GM23338 (cell line): ENCODE measurements around the gene VASN.

ENCODE experiments used
- CREB1 ChIP-seq: fragments of 250-450 bp; sonication (Bioruptor Pico); IDR thresholded peaks from 2 replicates; pipeline ENCODE4 v1.5.0; 2020; ENCODE audit warnings: low read depth, mild to moderate bottlenecking, moderate library complexity
- EZH2 ChIP-seq: fragments of 200-600 bp; sonication (generic); IDR thresholded peaks from one replicate; pipeline ENCODE4 v1.8.0; 2017; ENCODE audit warnings: antibody characterized with exemption, mild to moderate bottlenecking, low read depth; ENCODE audit not compliant: unreplicated experiment
- EZH2phosphoT487 ChIP-seq: fragments of 200-600 bp; sonication (generic); IDR thresholded peaks from one replicate; pipeline ENCODE4 v1.8.1; 2018; ENCODE audit warnings: antibody characterized with exemption; ENCODE audit not compliant: unreplicated experiment
- JUNB ChIP-seq: IDR thresholded peaks from one replicate; pipeline ENCODE4 v1.6.1; 2016; ENCODE audit warnings: antibody characterized with exemption; ENCODE audit not compliant: unreplicated experiment
- POLR2AphosphoS5 ChIP-seq: IDR thresholded peaks from 2 replicates; pipeline ENCODE4 v1.6.1; 2016; ENCODE audit warnings: antibody characterized with exemption, low read depth
- ZNF331 ChIP-seq: fragments of 250-450 bp; sonication (Bioruptor Pico); IDR thresholded peaks from 2 replicates; pipeline ENCODE4 v1.5.0; 2020; ENCODE audit warnings: low read depth, mild to moderate bottlenecking, moderate library complexity
- TF ChIP-seq, protein P1 (sequence below), 2 experiments: fragments of 200-600 bp in 1 of 2; sonication (generic) in 1 of 2; conservative IDR thresholded peaks; 2 replicates each; pipeline versions ENCODE4 v1.5.1 to v1.6.1; 2016 to 2017; ENCODE audit warnings: antibody characterized with exemption in 2 of 2, low read depth in 2 of 2, mild to moderate bottlenecking in 2 of 2, moderate library complexity in 1 of 2
- TF ChIP-seq, protein P2 (sequence below): IDR thresholded peaks from one replicate; pipeline ENCODE4 v1.6.1; 2018; ENCODE audit warnings: antibody characterized with exemption; ENCODE audit not compliant: unreplicated experiment
- TF ChIP-seq, protein P3 (sequence below): IDR thresholded peaks from 2 replicates; pipeline ENCODE4 v1.6.1; 2016; ENCODE audit warnings: antibody characterized with exemption
- TF ChIP-seq, protein P4 (sequence below): fragments of 250-450 bp; sonication (Bioruptor Pico); IDR thresholded peaks from 2 replicates; pipeline ENCODE4 v1.5.0; 2020; ENCODE audit warnings: mild to moderate bottlenecking, moderate library complexity

DNA sequence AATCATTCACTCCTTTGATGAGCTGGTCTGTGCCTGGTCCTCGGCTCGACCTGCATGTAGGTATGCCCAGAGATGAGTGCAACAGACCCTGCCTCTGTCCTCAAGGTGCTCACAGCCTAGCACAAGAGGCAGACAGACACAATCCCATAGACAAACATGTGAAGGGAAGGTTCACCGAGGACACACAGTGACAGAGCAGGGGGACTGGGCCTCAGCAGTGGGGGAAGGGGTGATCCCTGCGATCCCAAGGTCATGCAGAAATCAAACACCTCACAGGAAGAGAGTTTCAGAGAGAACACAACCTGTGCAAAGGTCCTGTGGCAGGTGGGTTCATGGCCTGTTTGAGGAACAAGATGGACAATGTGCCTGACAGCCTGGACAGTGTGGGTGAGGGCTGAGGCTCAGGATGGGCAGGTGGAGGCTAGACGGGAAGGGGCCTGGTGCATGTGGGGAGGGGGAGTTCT is 4.2 kb upstream of the VASN start:
- TF ChIP-seq, protein P1, sequence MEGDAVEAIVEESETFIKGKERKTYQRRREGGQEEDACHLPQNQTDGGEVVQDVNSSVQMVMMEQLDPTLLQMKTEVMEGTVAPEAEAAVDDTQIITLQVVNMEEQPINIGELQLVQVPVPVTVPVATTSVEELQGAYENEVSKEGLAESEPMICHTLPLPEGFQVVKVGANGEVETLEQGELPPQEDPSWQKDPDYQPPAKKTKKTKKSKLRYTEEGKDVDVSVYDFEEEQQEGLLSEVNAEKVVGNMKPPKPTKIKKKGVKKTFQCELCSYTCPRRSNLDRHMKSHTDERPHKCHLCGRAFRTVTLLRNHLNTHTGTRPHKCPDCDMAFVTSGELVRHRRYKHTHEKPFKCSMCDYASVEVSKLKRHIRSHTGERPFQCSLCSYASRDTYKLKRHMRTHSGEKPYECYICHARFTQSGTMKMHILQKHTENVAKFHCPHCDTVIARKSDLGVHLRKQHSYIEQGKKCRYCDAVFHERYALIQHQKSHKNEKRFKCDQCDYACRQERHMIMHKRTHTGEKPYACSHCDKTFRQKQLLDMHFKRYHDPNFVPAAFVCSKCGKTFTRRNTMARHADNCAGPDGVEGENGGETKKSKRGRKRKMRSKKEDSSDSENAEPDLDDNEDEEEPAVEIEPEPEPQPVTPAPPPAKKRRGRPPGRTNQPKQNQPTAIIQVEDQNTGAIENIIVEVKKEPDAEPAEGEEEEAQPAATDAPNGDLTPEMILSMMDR (conservative IDR thresholded peaks at IDR 0.05; ENCODE audit: low read depth in 2 of 2), result no peak
- no peak for TF ChIP-seq EZH2
- no peak for TF ChIP-seq EZH2phosphoT487
- TF ChIP-seq, protein P2, sequence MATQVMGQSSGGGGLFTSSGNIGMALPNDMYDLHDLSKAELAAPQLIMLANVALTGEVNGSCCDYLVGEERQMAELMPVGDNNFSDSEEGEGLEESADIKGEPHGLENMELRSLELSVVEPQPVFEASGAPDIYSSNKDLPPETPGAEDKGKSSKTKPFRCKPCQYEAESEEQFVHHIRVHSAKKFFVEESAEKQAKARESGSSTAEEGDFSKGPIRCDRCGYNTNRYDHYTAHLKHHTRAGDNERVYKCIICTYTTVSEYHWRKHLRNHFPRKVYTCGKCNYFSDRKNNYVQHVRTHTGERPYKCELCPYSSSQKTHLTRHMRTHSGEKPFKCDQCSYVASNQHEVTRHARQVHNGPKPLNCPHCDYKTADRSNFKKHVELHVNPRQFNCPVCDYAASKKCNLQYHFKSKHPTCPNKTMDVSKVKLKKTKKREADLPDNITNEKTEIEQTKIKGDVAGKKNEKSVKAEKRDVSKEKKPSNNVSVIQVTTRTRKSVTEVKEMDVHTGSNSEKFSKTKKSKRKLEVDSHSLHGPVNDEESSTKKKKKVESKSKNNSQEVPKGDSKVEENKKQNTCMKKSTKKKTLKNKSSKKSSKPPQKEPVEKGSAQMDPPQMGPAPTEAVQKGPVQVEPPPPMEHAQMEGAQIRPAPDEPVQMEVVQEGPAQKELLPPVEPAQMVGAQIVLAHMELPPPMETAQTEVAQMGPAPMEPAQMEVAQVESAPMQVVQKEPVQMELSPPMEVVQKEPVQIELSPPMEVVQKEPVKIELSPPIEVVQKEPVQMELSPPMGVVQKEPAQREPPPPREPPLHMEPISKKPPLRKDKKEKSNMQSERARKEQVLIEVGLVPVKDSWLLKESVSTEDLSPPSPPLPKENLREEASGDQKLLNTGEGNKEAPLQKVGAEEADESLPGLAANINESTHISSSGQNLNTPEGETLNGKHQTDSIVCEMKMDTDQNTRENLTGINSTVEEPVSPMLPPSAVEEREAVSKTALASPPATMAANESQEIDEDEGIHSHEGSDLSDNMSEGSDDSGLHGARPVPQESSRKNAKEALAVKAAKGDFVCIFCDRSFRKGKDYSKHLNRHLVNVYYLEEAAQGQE, result no peak
- TF ChIP-seq, protein P3, sequence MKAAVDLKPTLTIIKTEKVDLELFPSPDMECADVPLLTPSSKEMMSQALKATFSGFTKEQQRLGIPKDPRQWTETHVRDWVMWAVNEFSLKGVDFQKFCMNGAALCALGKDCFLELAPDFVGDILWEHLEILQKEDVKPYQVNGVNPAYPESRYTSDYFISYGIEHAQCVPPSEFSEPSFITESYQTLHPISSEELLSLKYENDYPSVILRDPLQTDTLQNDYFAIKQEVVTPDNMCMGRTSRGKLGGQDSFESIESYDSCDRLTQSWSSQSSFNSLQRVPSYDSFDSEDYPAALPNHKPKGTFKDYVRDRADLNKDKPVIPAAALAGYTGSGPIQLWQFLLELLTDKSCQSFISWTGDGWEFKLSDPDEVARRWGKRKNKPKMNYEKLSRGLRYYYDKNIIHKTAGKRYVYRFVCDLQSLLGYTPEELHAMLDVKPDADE, result no peak
- no peak for TF ChIP-seq CREB1 (CRISPR knock-in tag)
- no peak for TF ChIP-seq POLR2AphosphoS5
- TF ChIP-seq ZNF331 (CRISPR knock-in tag), result no peak
- TF ChIP-seq, protein P4, sequence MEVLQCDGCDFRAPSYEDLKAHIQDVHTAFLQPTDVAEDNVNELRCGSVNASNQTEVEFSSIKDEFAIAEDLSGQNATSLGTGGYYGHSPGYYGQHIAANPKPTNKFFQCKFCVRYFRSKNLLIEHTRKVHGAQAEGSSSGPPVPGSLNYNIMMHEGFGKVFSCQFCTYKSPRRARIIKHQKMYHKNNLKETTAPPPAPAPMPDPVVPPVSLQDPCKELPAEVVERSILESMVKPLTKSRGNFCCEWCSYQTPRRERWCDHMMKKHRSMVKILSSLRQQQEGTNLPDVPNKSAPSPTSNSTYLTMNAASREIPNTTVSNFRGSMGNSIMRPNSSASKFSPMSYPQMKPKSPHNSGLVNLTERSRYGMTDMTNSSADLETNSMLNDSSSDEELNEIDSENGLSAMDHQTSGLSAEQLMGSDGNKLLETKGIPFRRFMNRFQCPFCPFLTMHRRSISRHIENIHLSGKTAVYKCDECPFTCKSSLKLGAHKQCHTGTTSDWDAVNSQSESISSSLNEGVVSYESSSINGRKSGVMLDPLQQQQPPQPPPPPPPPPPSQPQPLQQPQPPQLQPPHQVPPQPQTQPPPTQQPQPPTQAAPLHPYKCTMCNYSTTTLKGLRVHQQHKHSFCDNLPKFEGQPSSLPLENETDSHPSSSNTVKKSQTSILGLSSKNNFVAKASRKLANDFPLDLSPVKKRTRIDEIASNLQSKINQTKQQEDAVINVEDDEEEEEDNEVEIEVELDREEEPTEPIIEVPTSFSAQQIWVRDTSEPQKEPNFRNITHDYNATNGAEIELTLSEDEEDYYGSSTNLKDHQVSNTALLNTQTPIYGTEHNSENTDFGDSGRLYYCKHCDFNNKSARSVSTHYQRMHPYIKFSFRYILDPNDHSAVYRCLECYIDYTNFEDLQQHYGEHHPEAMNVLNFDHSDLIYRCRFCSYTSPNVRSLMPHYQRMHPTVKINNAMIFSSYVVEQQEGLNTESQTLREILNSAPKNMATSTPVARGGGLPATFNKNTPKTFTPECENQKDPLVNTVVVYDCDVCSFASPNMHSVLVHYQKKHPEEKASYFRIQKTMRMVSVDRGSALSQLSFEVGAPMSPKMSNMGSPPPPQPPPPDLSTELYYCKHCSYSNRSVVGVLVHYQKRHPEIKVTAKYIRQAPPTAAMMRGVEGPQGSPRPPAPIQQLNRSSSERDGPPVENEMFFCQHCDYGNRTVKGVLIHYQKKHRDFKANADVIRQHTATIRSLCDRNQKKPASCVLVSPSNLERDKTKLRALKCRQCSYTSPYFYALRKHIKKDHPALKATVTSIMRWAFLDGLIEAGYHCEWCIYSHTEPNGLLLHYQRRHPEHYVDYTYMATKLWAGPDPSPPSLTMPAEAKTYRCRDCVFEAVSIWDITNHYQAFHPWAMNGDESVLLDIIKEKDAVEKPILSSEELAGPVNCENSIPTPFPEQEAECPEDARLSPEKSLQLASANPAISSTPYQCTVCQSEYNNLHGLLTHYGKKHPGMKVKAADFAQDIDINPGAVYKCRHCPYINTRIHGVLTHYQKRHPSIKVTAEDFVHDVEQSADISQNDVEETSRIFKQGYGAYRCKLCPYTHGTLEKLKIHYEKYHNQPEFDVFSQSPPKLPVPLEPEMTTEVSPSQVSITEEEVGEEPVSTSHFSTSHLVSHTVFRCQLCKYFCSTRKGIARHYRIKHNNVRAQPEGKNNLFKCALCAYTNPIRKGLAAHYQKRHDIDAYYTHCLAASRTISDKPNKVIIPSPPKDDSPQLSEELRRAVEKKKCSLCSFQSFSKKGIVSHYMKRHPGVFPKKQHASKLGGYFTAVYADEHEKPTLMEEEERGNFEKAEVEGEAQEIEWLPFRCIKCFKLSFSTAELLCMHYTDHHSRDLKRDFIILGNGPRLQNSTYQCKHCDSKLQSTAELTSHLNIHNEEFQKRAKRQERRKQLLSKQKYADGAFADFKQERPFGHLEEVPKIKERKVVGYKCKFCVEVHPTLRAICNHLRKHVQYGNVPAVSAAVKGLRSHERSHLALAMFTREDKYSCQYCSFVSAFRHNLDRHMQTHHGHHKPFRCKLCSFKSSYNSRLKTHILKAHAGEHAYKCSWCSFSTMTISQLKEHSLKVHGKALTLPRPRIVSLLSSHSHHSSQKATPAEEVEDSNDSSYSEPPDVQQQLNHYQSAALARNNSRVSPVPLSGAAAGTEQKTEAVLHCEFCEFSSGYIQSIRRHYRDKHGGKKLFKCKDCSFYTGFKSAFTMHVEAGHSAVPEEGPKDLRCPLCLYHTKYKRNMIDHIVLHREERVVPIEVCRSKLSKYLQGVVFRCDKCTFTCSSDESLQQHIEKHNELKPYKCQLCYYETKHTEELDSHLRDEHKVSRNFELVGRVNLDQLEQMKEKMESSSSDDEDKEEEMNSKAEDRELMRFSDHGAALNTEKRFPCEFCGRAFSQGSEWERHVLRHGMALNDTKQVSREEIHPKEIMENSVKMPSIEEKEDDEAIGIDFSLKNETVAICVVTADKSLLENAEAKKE (CRISPR knock-in tag), result no peak
- TF ChIP-seq JUNB, result no peak
